ENCODE measurements around the gene RAB10.
A peak's percentile ranks its signal among the peaks of the same experiment; 100 is the strongest.
"Not testable (repeated sequence)": the region's sequence is repeated elsewhere in the genome, so short reads cannot be mapped to it uniquely, and the experiment has no call there.

RAB10 gene

GRCh38 chr2:26033818-26034636 is at the start of gene RAB10:
Gene RAB10, plus strand, starts transcription at chr2:26034084. Its CDS starts 525 bp downstream, at chr2:26034609.
- DNase-seq (ENCODE audit: low read depth in 2 of 2, low spot score in 1 of 2): peak; percentile 94 to 99

DNA sequence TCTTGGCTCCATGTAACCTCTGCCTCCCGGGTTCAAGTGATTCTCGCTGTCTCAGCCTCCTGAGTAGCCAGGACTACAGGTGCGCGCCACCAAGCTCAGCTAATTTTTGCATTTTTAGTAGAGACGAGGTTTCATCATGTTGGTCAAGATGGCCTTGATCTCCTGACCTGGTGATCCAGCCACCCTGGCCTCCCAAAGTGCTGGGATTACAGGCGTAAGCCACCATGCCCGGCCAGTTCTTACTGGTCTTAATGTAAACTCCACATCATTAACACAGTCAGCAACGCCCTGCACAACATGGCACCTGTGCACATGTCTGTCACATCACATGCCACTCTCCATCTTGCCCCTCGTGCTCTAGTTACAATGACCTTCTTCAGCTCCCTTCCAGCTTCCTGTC is 45.8 kb upstream of the RAB10 start:
- DNase-seq (ENCODE audit: low read depth in 2 of 2, low spot score in 1 of 2): no peak

- DNase-seq (ENCODE audit: low read depth in 2 of 2, low spot score in 1 of 2): no peak
Observed at GRCh38 chr2:25989154-25989553, 44.7 kb upstream of the RAB10 start.

GRCh38 chr2:25991965-25992364 is 41.9 kb upstream of the RAB10 start:
- no peak for DNase-seq (ENCODE audit: low read depth in 2 of 2, low spot score in 1 of 2)

GRCh38 chr2:25992556-25992955 is 41.3 kb upstream of the RAB10 start:
- no peak for DNase-seq (ENCODE audit: low read depth in 2 of 2, low spot score in 1 of 2)

DNA sequence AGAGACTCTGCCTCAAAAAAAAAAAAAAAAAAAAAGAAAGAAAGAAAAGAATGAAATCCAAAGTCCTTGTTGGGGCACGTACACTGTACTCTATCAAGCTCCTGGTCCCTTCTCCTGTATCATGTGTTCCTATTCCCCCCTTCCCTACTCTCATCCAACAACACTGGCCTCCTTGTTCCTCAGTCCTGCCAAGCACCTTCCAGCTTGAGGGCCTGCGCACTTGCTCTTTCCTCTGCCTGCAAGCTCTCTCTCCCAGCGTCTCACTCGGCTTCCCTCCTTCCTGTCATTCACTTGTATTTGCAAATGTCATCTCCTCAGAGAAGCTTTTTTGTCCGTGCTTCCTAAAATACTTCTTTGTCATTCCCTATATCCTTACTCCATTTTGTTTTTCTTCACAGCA is 40.8 kb upstream of the RAB10 start:
- DNase-seq (ENCODE audit: low read depth in 2 of 2, low spot score in 1 of 2): no peak

DNA sequence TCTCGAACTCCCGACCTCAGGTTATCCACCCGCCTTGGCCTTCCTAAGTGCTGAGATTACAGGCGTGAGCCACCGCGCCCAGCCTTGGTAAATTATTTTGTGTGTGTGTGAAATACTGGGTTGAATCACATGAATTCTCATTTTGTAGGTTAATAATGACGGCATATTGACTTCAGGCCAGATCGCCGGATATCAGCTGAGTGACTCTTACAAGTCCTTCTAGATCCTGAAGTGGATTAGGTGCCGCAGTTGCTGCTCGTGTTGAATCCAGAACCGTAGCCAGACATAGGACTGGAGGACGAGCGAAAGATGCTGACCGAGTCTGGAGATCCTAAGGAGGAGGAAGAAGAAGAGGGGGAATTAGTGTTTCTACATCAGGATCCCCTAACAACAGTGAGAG is 39.4 kb upstream of the RAB10 start:
- no peak for DNase-seq (ENCODE audit: low read depth in 2 of 2, low spot score in 1 of 2)

- DNase-seq (ENCODE audit: low read depth in 2 of 2, low spot score in 1 of 2): no peak
Observed at GRCh38 chr2:25996844-25997243, 37.0 kb upstream of the RAB10 start.

DNA sequence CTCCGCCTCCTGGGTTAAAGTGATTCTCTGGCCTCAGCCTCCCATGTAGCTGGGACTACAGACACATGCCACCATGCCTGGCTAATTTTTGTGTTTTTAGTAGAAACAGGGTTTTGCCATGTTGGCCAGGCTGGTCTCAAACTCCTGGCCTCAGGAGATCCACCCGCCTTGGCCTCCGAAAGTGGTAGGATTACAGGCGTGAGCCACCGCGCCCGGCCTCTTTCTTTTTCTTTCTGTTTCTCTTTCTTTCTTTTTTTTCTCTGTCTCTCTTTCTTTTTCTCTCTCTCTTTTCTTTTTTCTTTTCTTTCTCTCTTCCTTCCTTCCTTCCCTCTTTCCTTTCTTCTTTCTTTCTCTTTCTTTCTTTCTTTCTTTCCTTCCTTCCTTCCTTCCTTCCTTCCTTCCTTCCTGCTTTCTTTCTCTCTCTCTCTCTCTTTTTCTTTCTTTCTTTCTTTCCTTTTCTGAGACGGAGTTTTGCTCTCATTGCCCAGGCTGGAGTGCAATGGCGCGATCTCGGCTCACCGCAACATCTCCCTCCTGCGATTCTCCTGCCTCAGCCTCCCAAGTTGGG is 35.0 kb upstream of the RAB10 start:
- DNase-seq (ENCODE audit: low read depth in 2 of 2, low spot score in 1 of 2): not testable (repeated sequence)

DNA sequence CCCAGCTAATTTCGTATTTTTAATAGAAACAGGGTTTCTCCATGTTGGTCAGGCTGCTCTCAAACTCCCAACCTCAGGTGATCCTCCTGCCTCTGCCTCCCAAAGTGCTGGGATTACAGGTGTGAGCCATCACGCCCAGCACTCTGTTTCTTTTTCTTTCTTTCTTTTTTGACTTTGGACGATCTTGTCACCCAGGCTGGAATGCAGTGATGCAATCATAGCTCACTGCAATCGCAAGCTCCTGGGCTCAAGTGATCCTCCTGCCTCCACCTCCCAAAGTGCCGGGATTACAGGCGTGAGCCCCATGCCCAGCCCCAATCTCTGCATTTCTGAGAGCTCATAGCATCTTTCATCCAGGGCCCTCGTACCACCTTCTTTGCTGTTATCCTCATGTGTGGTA is 34.5 kb upstream of the RAB10 start:
- not testable (repeated sequence) for DNase-seq (ENCODE audit: low read depth in 2 of 2, low spot score in 1 of 2)

GRCh38 chr2:26000561-26001082 is 33.3 kb upstream of the RAB10 start:
- DNase-seq (ENCODE audit: low read depth in 2 of 2, low spot score in 1 of 2): no peak

DNA sequence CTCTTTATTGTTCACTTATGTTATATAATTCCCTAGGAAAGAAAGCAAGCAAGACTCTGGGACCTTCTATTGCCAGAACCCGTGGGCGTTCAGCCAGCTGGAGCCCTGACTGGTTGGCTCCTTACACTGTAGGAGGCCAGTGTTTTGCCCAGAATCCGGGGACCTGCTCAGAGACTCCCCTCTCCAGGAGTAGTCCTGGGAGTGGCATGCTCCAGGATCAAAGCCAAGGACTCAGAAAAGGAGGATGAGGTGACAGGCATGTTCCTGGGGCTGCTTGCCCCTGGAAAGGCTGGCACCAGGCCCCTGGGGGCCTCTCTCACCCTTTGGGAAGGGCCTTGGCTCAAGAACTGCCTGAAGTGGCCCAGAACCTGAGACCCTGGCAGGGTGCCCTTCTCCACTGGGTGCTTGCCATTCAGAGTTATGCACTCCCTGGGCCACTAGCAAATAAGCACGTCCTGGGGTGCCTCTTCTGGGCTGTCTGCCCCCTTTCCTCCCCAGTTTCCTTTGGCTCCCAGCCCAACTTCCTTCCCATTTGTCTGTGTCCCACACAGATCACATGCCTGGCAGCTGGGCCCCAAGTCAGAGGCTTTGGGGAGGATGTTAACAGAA is 32.0 kb upstream of the RAB10 start:
- no peak for DNase-seq (ENCODE audit: low read depth in 2 of 2, low spot score in 1 of 2)

DNA sequence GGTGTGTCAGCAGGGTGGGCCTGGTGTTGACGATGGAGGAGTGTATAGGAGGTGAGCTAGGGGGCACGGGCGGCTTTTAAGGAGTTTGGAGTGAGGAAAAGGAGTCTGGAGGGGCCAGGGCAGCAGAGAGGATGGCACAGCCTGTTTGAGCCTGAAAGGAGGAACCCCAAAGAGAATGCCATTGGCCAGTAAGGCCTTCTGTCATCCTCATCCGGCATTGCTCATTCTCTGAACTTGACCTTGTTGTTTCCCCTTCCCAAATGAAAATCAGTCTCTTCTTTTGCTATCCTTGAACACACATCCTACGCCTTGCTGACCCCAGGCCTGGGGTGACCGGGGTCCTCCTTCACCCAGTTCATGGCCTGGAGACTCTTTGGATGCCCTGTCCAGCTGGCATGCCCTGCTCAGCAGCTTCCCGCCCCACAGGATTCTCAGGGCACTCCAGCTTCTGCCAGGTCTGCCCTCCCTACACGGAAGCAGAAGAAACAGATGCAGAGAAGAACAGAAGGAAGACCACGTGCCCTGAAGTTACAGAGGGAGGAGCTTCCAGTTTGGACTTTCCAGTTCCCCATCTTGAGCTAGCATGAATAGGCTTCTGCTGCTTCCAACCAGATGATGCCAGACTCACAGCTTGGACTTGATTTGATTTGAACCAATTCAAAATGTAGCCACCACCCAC is 31.1 kb upstream of the RAB10 start:
- no peak for DNase-seq (ENCODE audit: low read depth in 2 of 2, low spot score in 1 of 2)

DNA sequence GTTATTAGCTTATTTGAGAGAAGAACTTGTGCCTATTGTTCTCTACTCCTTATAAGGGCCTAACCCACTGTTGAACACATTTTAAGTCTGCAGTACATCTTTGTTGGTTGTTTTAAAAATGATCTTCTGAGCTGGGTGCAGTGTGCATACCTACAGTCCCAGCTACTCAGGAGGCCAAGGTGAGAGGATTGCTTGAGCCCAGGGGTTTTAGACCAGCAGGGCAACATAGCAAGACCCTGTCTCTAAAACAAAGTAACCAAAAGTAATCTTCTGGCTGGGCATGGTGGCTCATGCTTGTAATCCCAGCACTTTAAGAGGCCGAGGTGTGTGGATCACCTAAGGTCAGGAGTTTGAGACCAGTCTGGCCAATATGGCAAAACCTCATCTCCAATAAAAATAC is 25.8 kb upstream of the RAB10 start:
- no peak for DNase-seq (ENCODE audit: low read depth in 2 of 2, low spot score in 1 of 2)

DNA sequence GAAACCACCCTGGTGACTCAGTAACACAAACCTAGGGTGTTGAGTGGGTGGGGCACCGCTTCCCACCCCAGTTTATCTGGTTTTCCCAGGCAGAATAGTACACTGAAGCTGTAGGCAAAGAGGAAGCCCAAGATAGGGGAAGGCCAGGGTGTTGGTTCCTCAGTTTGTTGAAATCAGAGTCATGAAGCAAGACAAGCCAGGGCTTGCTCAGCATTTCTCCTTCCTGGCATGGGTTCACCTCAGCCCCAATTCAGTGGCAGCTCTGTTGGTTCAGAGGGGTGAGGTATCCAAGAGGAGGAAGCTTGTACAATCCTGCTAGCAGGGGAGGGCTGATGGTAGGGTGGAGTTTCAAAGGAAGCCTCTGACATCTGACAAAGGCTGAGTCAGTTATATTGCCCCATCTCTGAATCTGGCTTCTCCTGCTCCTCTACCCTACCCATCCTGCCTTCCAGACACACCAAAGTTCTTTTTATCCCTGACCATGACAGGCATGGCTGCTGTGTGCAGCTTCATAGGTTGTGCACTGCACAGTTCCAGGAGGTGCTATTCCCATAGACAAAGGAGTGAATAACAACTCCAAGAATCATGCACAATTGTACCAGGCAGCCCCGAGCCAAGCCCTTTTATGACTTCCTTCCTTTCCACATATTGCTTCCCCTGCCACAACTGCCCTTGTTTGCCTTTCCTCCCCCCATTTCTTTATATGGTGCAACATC is 24.9 kb upstream of the RAB10 start:
- DNase-seq (ENCODE audit: low read depth in 2 of 2, low spot score in 1 of 2): no peak

DNA sequence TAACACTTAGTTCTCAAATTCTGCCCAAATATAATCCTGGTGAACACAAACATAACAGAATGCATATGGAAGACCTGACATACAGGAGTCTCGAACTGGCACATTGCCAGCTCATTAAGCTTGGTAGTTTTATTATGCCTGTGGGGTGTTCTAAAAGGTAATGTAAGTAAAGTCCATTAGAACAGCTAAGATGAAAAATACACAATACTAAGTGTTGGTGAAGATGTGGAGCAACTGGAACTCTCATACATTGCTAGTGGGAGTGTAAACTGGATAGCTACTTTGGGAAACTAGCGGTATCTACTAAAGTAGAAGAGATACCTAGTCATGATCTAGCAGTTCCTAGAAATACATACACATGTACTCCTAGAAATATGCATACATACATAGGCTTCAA is 24.3 kb upstream of the RAB10 start:
- no peak for DNase-seq (ENCODE audit: low read depth in 2 of 2, low spot score in 1 of 2)

GRCh38 chr2:26010943-26011342 is 22.9 kb upstream of the RAB10 start:
- no peak for DNase-seq (ENCODE audit: low read depth in 2 of 2, low spot score in 1 of 2)

DNA sequence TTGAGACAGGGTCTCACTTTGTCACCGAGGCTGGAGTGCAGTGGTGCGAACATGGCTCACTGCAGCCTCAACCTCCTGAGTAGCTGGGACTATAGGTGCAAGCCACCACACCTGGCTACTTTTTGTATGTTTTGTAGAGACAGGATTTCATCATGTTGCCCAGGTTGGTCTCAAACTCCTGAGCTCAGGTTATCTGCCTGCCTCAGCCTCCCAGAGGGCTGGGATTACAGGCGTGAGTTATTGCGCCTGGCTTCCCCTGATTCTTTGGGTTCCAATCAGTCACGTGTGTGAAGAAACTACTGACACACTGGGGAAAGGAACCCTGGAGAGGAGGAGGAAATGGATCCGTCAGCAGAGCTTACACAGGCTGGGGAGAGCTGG is 22.3 kb upstream of the RAB10 start:
- no peak for DNase-seq (ENCODE audit: low read depth in 2 of 2, low spot score in 1 of 2)

- no peak for DNase-seq (ENCODE audit: low read depth in 2 of 2, low spot score in 1 of 2)
Observed at GRCh38 chr2:26011990-26012856, 21.7 kb upstream of the RAB10 start.

DNA sequence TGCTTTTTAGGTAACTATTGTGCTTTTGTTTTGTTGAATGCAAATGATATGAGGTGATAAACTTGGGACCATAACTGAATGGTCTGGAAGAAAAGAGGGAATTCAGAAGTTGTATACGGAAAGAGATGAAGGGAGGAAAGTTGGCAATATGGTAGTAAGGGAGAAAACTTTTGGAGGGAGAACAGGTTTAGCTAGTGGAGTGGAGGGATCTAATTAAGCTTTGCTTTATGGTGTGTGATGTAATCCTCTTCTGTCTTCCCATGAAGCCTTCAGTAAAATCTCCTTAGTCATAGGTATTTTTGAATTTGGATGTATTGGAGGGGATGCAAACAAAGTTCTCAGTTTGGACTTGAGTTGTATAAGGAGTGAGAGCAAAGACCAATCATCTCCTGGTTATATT is 20.2 kb upstream of the RAB10 start:
- DNase-seq (ENCODE audit: low read depth in 2 of 2, low spot score in 1 of 2): no peak

Measured in stimulated activated CD8-positive, alpha-beta memory T cell treated with anti-CD3 and anti-CD28 coated beads, Interleukin-4, amount 100 ng/mL, for 1 hour (primary cell).